HUES48 (cell line): ENCODE data around the gene SERPINA5.

ENCODE experiments used
- H3K27ac ChIP-seq: one replicate; pipeline ENCODE4 v1.7.0; 2013; ENCODE audit warnings: low read depth, low read length, inconsistent platforms
- H3K27me3 ChIP-seq: 2 replicates; pipeline ENCODE4 v1.6.1; 2013; ENCODE audit warnings: mild to moderate bottlenecking, low read length; ENCODE audit not compliant: control insufficient read depth, insufficient read depth
- H3K36me3 ChIP-seq: 2 replicates; pipeline ENCODE4 v1.6.1; 2013; ENCODE audit warnings: low read length; ENCODE audit not compliant: control insufficient read depth, insufficient read depth
- H3K4me1 ChIP-seq: 2 replicates; pipeline ENCODE4 v1.6.1; 2013; ENCODE audit warnings: mild to moderate bottlenecking, low read length; ENCODE audit not compliant: control insufficient read depth, insufficient read depth
- H3K4me3 ChIP-seq: 2 replicates; pipeline ENCODE4 v1.5.1; 2013; ENCODE audit warnings: mild to moderate bottlenecking, low read depth, low read length
- H3K9ac ChIP-seq: 2 replicates; pipeline ENCODE4 v1.6.1; 2013; ENCODE audit warnings: mild to moderate bottlenecking, low read depth, low read length, moderate library complexity
- H3K9me3 ChIP-seq: 2 replicates; pipeline ENCODE4 v1.6.1; 2013; ENCODE audit warnings: low read length; ENCODE audit not compliant: control insufficient read depth, insufficient read depth

Gene SERPINA5

GRCh38 chr14:94640721-94641631, 59.8 kb downstream of the SERPINA5 start:
- H3K27me3 ChIP-seq: no peaks in the 10 kb centered on the region
- no peaks in the 10 kb centered on the region for H3K4me1 ChIP-seq
- no peak overlapping the region for H3K4me3 ChIP-seq
- no peak overlapping the region for H3K9ac ChIP-seq
- H3K36me3 ChIP-seq: no peaks in the 10 kb centered on the region
- H3K9me3 ChIP-seq: no peaks in the 10 kb centered on the region
- peak overlapping the region; percentile 65 for H3K27ac ChIP-seq

- H3K4me3 ChIP-seq: no peak overlapping the region
- H3K4me1 ChIP-seq: no peaks in the 10 kb centered on the region
- H3K9me3 ChIP-seq: no peaks in the 10 kb centered on the region
- H3K27me3 ChIP-seq: no peaks in the 10 kb centered on the region
- no peak overlapping the region for H3K27ac ChIP-seq
- H3K36me3 ChIP-seq: no peaks in the 10 kb centered on the region
- H3K9ac ChIP-seq: no peak overlapping the region
These were observed 60.4 kb downstream of the SERPINA5 start for GRCh38 chr14:94641632-94641955.
